NCI-H146 (cell line): ENCODE data around the gene TRPV6.

Experiments used
- DNase-seq: peaks from one replicate; lab custom pipeline; 2025; lab: John Stamatoyannopoulos, UW

TRPV6 gene

DNA sequence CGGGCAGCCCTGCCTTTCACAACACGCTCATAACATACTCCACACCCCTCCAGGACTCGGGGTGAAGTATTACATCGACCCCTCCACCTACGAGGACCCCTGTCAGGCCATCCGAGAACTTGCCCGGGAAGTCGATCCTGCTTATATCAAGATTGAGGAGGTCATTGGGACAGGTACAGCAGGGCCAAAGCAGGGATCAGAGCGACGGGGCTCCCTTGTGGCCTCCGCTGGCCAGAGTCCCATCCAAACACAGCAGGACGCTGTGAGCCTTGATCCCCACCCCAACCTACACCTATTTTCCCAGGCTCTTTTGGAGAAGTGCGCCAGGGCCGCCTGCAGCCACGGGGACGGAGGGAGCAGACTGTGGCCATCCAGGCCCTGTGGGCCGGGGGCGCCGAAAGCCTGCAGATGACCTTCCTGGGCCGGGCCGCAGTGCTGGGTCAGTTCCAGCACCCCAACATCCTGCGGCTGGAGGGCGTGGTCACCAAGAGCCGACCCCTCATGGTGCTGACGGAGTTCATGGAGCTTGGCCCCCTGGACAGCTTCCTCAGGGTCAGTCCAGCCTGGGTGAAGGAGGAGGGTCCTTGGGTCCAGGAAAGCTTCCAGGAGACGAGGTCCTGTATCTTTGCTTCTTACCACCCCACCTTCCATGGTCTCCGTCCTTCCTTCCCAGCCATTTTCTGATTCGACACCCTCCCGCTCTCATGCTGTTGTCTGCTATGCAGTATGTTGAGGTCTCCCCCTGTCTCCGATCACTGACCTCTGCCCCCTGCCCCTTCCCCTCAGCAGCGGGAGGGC lies 17.2 kb downstream of the TRPV6 start:
- no peak for DNase-seq

- no peak for DNase-seq
These were observed 18.0 kb downstream of the TRPV6 start for GRCh38 chr7:142867398-142868187.

DNA sequence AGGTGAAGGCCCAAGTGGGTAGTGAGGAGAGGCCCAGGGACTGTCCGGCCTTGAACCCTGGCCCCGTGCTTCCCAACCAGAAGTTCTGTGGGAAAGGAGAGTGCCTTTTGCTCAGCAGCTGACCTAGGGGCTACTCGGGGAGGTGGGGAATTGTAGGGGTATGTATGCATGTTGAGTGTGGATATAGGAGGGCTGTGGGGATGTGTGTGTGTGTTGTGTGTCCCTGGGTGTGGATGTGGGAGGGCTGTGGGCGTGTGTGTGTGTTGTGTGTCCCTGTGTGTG lies 18.5 kb downstream of the TRPV6 start:
- DNase-seq = no peak

DNA sequence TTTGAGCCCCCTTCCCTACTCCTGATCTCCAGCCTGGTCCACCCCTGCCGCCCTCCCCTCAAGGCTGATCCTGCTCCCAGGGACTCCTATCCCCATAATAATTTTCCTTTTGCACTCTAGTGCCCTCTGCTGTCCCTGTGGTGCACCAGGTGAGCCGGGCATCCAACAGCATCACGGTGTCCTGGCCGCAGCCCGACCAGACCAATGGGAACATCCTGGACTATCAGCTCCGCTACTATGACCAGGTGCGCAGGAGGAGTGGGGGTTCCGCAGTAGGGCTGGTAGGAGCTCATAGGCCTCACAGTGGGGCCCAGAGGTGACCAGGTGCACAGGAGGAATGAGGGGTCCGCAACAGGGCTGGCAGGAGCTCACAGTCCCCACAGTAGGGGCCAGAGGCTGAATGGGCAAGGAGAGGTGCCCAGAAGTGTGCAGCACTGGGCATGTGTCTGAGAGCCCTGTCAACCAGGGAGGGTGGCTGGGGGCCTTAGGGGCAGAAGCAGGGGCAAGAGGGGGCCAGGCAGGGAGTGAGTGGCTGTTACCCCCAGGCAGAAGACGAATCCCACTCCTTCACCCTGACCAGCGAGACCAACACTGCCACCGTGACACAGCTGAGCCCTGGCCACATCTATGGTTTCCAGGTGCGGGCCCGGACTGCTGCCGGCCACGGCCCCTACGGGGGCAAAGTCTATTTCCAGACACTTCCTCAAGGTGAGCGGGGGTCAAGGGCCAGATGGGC lies 19.0 kb downstream of the TRPV6 start:
- DNase-seq = peak; percentile 19

GRCh38 chr7:142865766-142866165 lies 19.8 kb downstream of the TRPV6 start:
- no peak for DNase-seq

GRCh38 chr7:142864980-142865747 lies 20.4 kb downstream of the TRPV6 start:
- DNase-seq = no peak

- no peak for DNase-seq
These were observed 21.5 kb downstream of the TRPV6 start for GRCh38 chr7:142863891-142864685.

GRCh38 chr7:142862786-142863400 lies 22.7 kb downstream of the TRPV6 start:
- DNase-seq = no peak

GRCh38 chr7:142862351-142862750 lies 23.2 kb downstream of the TRPV6 start:
- no peak for DNase-seq

GRCh38 chr7:142860968-142861367 lies 24.6 kb downstream of the TRPV6 start:
- DNase-seq = no peak

DNA sequence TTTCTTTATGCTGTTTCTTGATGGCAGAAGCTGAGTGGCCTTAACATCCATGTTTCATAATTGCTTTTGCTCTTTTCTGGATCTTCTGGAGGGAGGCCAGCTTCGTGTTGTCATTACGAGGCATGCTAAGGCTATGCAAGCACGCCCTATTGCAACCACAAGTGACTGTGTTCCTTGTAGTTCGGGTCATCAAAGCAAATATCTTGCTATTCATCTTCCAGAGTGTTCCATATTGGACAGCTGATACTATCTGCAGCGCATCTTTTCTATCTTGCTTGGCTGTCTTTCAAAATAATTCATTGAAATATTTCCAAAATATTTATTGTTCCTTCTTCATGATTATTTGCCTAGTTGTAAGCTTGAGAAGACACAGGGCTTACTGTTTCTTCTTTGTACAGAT lies 25.7 kb downstream of the TRPV6 start:
- no peak for DNase-seq

GRCh38 chr7:142859411-142859810 lies 26.1 kb downstream of the TRPV6 start:
- DNase-seq = no peak

GRCh38 chr7:142857625-142858024 lies 27.9 kb downstream of the TRPV6 start:
- no peak for DNase-seq

GRCh38 chr7:142856565-142857245 lies 28.8 kb downstream of the TRPV6 start:
- no peak for DNase-seq

- no peak for DNase-seq
These were observed 29.6 kb downstream of the TRPV6 start for GRCh38 chr7:142855756-142856564.

GRCh38 chr7:142855114-142855743 lies 30.3 kb downstream of the TRPV6 start:
- DNase-seq = no peak

DNA sequence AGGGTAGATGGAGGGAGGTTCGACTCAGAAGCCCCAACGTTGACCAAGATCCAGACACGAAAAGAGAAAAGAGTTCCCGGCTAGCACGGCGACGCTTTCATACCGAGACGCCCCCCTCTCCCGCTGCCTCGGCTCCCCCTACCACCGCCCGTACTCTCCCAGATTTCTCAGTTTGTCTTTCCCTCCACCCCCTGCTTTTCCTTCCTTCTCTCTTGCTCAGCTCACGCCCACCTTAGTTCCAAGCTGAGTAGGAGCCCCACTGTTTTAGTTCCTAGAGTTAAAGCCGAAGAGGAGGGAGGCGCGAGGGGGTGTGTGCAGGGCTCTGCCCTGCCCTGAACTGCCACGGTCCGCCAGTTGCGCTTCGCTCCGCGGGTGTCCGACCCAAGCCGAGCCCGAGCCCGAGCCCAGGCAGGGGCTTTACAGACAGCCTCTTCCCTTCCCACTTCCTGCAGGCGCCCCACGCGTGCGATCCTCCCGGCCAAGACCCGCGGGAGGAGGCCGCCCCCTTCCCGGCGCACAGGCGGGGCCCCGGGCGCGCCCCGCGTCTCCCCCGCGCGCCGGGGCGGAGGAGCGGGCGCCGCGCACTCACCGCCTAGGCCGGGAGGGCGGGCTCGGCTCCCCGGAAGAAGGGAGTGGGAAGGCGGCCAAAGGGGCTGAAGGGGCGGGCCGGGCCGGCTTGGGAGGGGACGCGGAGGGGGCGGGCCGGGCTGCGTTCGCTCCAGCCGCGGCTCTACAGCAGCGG lies 31.0 kb downstream of the TRPV6 start, which contains the start of gene EPHB6:
TSS of gene EPHB6 (plus strand) at position 705 of the 742 bp plus-strand sequence. CDS start 8,152 bp downstream, outside the sequence.
- peak; percentile 22 for DNase-seq
